Liver (tissue), 3 donors: ENCODE results near the gene FAM53B.

Source experiments
- EGR1 ChIP-seq, 2 donors: IDR thresholded peaks; 2 replicates each; pipeline ENCODE4 v1.6.1; 2016 to 2018; ENCODE audit warnings: antibody characterized with exemption in 2 of 2, low read depth in 2 of 2
- JUND ChIP-seq, 2 donors: IDR thresholded peaks; 2 replicates each; pipeline ENCODE4 v1.6.1; 2016; ENCODE audit warnings: antibody characterized with exemption in 2 of 2
- SP1 ChIP-seq: IDR thresholded peaks from 2 replicates; pipeline ENCODE4 v1.6.1; 2018; ENCODE audit warnings: antibody characterized with exemption, mild to moderate bottlenecking
- TF ChIP-seq, protein P1 (sequence below): fragments of 150-350 bp; IDR thresholded peaks from 2 replicates; pipeline ENCODE4 v1.5.1; 2017; ENCODE audit warnings: improper control_type of control experiment, low read depth, low read length; ENCODE audit not compliant: missing input control
- donor health status: healthy.
- donor health status: healthy.

DNA sequence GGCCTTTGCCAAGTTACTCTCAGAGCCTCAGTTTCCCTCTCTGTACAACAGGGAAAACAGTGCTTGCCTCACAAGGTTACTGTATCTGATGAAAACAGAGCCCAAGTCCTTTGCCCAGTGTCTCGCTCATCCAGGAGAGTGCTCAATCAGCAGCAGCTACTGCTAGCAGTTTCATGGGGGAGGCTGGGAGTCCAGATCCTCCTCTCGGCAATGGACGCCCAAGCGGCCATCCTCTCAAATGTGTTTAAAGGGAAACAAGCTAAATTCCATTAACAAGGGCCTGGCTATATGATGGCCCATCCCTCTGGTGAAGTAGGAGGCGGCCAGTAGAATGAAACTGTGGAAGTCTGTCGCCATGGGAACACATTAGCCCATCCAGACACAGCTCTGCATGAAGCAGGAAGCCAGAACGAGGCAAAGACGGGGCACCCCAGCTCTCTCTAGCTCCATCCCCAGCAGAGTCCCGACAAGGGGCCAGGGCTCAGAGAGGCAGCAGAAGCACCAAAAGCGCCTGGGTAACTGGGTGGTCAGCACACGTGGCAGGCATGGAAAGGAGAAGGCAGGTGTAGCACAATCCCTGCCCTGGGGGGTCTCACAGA is 35.2 kb downstream of the FAM53B start:
- TF ChIP-seq, protein P1, sequence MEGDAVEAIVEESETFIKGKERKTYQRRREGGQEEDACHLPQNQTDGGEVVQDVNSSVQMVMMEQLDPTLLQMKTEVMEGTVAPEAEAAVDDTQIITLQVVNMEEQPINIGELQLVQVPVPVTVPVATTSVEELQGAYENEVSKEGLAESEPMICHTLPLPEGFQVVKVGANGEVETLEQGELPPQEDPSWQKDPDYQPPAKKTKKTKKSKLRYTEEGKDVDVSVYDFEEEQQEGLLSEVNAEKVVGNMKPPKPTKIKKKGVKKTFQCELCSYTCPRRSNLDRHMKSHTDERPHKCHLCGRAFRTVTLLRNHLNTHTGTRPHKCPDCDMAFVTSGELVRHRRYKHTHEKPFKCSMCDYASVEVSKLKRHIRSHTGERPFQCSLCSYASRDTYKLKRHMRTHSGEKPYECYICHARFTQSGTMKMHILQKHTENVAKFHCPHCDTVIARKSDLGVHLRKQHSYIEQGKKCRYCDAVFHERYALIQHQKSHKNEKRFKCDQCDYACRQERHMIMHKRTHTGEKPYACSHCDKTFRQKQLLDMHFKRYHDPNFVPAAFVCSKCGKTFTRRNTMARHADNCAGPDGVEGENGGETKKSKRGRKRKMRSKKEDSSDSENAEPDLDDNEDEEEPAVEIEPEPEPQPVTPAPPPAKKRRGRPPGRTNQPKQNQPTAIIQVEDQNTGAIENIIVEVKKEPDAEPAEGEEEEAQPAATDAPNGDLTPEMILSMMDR = no peak
- TF ChIP-seq SP1 (no peak), EGR1 (IDR thresholded peaks at IDR 0.05; ENCODE audit: low read depth in 2 of 2) (no peak), JUND (IDR thresholded peaks at IDR 0.05) (no peak)
